GM18858 (cell line): ENCODE results near the gene HCN1.
"Not testable (repeated sequence)": the region's sequence is repeated elsewhere in the genome, so short reads cannot be mapped to it uniquely, and the experiment has no call there.

Experiments used
- ATAC-seq: cut with Tn5 transposase; IDR thresholded peaks from one replicate; pipeline ENCODE4 v1.9.1; 2021; ENCODE audit not compliant: unreplicated experiment

Gene HCN1

DNA sequence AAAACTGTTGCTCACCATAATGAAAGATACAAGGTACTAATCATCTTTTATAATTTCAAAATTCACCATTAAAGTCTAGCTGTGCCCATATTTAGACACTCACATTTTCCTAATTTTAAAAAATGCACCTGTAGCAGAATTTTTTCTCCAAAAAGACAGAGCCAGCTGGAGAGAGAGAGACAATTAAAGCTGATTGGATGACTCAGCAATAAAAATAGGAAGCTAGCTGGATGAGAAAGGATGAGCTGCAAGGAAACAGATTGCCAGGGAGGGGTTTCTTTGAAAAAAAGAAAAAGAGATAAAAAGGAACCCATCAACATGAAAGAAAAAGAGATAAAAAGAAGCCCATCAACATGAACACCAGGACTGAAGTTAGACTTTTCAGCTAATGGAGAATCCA, 73.8 kb downstream of the HCN1 start:
- ATAC-seq = no peak

DNA sequence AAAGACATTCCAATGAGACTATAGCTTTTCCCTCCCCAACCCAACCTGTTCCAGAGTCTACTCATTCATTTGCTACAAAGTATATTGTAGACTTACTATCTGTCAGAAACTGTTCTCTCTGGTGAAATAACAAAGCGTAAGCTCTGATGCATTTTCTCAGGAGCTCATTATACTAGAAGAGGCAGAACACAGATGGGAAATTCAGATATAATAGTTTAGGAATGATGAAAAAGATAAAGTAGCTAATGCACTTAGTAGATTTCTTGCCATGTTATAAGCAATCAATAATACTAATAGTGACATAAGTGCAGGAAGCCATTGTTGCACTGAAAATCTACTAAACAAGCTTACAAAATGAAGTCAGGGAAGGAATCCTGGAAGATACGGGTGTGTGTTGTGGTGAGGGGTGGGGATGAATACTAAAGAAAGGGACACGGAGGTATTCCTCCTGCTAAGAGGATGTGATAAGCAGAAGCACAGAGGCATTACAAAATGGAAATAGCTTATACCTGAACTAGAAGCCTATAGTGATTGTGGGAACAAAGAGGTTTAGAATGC, 78.2 kb downstream of the HCN1 start:
- ATAC-seq = no peak

DNA sequence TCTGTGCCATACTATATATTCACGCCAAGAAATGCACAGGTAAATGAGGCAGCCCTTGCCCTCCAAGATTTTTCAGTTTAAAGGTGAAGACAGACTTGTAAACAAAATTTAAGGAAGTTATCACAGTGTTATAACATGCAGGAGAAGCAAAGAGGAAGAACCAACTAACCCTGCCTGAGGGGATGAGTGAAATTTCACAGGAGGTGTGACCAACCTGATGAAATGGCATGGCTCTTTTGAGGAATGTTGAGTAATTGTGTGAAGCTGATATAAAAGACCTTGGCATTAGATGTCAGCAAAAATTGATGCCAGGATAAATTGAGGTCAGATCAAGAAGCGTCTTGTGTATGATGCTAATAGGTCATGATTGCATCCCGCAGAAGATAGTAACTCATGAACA, 86.5 kb downstream of the HCN1 start:
- ATAC-seq = no peak

DNA sequence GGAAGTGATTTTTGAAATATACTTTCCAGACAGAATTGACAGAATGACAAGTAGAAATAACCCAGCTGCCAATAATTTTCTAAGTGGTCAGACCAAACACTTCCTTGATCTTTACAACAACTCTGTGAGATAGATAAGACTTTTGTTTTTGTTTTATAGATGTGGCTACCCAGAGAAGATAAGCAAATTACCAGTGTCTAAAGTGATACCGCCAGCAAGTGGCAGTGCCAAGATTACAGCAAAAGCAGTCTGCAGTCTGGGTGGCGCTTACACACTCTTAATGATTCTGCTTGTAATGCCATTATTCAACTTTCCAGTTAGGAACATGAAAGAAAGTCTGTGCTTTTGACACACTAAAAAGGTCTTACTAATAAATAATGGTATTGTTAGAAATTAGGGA, 92.1 kb downstream of the HCN1 start:
- no peak for ATAC-seq

DNA sequence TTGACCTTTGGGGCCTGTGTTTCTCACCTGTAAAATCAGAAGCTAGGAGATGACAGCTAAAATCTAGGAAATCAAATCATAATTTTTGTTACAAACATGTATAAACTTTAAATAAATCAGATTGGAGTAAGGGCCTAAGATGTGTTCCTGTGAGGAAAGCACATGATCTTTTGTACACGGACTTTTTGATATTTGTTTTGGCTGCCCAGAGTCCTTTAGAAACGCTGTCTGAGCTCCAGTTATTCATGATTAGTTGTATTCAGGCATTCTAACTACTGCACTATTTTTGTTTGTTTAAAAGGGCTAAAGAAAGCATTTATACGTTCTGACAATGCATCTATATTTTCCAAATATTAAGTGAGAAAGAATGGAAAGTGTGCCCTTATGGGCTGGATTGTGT, 94.8 kb downstream of the HCN1 start:
- ATAC-seq = no peak

DNA sequence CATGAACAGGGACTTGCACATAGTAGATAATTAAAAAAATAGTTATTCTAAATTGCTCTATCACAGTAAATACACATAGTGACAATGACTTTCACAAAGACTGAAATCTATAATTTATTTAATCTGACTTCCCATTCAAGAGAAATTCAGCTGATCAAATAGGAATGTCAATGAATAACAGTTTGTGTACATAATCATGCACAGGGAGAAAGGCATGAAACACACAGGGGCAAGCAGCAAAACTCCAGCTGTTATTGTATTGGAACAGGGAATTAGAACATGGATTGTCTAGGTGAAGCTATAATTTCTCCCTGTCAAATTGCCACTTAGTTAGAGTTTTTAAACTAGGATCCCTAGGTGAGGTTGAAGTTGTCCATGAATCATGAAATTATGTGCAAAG, 99.9 kb downstream of the HCN1 start:
- ATAC-seq = no peak

DNA sequence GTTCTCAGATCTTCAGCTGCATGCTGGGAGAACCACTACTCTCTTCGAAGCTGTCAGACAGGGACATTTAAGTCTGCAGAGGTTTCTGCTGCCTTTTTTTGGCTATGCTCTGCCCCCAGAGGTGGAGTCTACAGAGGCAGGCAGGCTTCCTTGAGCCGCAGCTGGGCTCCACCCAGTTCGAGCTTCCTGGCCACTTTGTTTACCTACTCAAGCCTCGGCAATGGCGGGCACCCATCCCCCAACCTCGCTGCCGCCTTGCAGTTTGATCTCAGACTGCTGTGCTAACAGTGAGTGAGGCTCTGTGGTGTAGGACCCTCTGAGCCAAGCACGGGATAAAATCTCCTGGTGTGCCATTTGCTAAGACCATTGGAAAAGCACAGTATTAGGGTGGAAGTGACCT, 110.2 kb downstream of the HCN1 start:
- ATAC-seq = not testable (repeated sequence)

DNA sequence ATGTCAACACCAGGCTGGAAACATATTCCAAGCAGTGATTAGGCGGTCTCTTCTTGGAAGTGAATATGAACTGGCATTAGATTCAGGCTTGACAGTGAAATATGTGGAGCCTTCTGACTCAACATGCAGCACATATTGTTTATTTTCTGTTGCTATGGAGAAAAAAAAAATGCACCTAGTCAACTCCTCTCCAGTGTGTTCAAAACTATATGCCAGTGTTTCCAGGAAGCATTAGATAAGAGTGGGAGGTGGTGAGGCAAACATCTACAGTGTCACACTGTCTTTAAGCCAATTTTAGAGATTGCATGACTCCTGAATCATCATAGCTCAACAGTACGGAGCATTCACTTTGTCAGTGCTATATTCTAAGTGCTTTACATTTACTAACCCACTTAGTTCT, 117.9 kb downstream of the HCN1 start:
- no peak for ATAC-seq

DNA sequence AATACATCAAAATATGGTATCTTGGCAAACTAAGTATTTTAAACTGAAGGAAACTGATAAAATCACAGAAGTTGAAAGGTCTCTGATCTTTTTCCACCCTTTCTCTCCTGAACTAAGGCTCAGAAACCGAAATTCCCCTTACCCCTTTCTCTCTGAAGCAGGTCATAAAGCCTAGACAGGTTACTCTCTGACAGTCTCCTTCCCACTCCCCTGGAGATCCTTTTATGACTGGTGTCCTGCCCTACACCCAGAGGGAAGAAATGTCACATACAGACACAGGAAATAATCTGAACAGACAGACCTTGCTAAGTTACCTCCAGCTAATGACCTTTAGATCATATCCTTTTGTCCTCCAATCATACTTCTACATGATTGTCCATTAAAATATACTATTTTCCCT, 127.4 kb downstream of the HCN1 start:
- ATAC-seq = no peak

DNA sequence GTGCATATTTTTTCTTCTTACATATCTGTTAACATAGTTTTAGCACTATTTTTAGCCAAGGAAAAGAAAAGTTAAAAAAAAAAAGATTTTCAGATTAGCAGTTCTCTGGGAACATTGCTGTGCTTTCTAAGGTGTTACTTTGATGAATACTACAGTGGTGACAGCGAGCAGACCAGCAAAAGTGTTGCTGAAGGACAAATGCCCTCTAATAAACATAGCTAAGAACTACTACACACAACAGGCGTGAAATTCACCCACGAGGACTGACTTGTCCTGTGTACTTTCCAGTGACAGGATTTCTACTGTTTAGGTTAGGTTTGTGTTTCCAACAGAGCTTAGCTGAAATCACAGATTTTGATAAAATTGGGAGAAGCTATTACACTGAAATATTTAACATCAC, 153.8 kb downstream of the HCN1 start:
- ATAC-seq = no peak

DNA sequence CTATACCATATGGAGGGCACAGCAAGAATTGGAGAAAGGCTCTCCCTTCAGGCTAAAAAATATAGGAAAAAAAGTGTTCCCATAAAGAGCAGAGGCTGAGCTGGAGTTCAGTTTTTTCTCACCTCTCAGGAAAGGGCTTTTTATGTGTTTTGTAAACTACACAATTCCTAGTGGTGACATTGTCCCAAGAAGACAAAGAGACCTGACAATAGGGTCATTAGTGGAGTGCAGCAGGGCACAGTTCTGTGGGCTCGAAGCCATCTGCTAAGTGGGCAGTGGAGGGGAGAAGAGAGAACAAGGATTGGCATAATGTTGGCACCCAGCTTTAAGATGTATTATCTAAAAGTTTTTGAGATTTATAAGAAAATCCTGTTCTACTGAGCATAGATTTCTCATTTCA, 162.5 kb downstream of the HCN1 start:
- no peak for ATAC-seq

DNA sequence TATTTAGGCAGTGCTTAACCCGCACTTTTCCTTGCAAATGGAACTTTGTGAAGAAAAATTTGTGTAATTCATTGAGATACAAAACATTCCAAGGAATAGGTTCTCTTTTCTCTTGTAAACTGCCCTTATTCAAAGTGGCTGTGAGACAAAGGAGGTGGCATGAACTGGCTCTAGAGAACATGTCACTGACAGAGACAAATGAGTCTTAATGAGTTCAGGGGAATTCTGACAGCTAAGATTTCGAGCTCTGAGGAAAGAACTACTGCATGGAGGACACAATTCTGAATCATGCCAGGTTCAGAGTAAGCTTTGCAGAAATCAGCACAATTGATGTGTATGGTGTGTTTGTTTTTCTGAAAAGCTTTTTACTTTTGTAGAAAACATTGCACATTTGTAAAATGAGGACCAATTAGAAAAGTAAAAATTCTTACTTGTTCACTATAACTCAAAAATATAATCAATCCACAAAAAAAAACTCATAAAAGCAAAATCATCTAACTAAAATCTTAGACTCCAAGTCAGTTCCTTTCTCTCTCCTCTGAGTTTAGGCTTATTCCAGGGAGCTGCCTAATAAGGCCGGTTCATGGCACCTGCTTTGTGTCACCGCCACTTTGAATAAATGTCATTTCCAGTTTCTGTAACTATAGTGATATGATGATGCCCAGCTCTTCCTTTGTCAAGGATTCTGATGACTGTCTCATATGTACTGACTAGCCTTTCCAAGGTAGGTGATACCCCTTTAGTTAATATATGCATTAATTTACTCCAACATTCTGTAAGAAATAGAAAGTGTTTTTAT, 163.2 kb downstream of the HCN1 start:
- no peak for ATAC-seq

DNA sequence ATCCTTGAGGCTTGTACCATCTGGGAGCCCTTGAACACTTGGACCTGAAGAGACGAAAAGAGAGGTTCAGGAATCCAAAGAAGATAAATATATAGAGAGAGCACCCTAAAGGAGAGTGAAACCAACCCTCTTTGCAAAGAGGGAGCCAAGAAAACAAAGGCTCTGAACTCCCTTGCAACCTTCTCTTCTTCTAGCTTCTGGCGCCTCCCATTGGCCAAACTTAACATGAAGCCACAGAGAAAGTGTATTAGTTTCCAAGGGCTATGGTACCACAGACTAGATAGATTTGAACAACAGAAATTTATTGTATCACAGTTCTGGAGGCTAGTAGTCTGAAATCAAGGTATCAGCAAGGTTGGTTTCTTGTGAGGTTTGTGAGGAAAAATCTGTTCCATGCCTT, 175.1 kb downstream of the HCN1 start:
- ATAC-seq = no peak

DNA sequence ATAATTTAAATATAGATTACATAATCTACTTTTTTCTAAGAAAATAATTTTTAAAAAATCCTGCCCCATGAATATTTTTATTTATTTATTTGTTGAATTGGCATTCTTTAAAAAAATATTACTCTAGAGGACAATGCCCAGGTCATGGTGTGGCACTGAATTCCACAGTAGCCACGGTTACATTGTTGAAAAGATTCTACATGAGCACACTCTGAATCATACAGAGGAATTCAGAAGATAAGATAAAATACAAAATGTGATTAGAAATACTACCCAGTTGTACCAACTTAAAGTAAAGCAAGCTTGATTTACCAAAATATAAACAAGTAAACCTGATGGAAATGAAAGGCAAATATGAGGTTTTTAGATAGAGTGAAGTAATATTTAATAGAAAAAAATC, 183.7 kb downstream of the HCN1 start:
- ATAC-seq = no peak

DNA sequence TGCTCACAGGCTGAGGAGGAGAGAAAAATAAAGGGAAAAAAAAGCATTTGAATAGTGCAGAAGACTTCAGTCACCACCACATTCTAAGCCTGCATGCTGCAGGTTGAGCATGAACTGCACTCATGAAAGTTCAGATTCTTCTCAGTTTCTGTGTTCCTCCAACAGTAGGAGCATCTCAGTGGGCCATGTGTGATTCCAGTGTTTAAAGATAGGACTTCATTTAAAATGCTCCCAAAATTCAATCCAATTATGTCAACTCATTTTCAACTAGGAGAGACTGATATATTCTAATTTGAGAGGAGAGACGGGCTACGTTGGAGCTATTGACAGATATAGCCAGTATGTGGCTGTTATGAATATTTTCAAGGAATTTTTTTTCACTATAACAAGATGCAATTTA, 186.8 kb downstream of the HCN1 start:
- ATAC-seq = no peak

DNA sequence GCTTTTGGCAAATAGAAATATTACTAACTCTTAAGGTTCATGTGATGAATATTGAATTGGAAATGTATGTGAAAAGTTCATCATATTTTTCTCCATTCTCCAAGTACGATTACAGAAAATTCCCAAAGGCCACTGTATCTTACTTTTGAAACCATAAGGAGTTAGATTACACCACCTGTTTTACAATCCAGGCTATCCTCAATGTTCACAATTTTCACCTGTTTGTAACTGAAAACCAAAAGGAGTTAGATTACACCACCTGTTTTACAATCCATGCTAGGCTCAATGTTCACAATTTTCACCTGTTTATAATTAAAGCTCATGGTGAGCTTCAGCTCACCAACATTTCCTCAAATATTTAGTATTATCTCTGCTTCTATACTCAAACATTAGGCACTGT, 188.0 kb downstream of the HCN1 start:
- no peak for ATAC-seq

DNA sequence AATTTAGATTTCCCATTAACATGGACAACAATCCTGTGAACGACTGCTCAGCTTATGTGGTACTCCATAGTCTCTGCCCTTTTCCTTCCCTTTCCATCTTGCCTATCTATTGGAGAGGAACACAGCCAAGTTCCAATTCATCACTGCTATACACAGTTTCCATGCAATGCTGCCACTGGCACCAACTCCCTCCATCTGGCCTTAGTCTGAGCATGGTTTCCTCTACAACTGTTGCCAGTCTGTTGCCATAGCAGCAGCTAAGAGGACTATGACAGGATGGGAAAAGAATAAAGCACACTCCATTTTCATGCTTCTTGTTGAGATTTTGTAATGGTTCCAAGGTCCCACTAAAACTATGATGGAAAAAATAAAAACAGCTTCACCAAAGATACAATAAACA, 189.0 kb downstream of the HCN1 start:
- ATAC-seq = no peak

DNA sequence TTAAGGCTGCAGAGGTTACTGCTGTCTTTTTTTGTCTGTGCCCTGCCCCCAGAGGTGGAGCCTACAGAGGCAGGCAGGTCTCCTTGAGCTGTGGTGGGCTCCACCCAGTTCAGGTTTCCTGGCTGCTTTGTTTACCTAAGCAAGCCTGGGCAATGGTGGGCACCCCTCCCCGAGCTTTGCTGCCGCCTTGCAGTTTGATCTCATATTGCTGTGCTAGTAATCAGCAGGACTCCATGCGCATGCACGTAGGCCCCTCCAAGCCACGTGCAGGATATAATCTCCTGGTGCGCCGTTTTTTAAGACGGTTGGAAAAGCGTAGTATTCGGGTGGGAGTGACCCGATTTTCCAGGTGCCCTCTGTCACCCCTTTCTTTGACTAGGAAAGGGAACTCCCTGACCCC, 197.2 kb downstream of the HCN1 start:
- not testable (repeated sequence) for ATAC-seq

DNA sequence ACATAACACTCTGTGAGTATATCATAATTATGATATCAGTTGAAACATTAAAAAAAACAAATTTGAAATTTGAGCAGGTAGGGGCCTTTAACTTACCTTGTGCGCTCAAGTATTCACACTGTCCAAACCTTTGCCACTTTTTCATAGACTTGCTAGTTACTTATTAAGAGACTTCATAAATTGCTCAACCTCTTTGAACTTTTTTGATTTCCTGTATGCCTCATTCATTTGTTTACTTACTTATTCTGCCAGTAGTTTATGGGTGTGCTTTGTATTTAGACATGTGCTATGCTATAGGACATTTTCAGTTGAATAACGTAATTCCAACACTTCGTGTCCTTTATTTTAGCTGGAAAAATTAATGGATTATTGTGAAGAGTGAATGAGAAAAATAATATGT, 204.8 kb downstream of the HCN1 start:
- no peak for ATAC-seq

DNA sequence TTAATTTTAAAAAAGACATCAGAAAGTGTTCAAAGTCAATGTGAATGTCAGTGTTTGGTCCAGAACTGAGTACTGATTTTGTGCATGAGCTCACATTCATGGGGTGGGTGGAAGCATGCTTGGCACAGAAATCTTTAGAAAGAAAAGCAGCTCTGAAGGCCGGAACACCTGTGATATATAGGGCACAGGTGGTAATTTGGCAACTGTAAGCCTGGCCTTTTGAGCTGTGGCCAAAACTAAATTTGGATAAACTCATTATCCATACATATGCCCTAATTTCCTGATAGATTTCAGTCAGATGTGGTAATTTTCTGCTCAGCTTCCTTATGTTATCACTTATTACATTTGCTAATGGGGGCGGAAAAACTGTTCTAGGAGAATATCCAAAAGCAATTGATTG, 211.4 kb downstream of the HCN1 start:
- ATAC-seq = no peak

DNA sequence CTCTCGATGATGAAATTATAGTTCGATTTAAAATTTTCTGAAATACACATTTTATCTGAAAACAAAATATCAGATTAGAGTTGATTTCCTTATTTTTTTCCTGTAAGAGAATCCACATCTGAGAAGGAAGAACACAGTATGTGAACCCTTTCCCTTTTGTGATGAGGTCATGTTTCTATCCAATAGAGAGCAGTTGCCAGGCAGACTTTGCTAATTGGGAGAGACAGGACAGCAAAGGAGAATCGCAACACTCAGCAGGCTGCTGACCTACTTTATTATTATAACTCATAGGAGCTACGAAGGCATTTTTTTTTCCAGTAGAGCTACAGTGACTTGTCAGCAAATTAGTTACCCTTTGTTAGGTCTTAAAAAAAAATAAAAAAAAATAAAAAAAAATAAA, 242.1 kb downstream of the HCN1 start:
- ATAC-seq = peak; percentile 67

DNA sequence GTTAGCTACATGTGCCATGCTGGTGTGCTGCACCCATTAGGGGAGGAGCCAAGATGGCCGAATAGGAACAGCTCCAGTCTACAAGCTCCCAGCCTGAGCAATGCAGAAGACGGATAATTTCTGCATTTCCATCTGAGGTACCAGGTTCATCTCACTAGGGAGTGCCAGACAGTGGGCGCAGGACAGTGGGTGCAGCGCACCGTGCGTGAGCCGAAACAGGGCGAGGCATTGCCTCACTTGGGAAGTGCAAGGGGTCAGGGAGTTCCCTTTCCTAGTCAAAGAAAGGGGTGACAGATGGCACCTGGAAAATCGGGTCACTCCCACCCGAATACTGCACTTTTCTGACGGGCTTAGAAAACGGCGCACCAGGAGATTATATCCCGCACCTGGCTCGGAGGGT, 251.3 kb downstream of the HCN1 start:
- not testable (repeated sequence) for ATAC-seq

DNA sequence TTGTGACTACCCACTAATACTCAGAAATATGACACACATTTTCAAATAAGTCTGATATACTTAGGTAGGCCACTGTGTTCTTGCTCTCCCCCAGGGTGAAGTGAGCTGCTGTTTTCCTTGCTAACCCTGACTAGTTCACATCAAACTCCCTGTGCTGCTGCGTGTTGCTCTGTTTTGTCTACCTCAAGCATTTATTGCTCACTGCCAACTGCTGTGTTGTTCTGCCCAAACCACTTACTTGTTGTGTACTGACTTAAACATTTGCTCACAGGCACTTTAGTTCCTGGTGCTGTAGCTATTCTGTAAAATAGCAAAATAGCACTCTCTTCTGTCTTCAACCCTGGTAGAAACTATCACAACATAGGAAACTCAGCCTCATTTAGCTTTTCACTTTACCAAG, 255.7 kb downstream of the HCN1 start:
- no peak for ATAC-seq
